Endodermal cell (in vitro differentiated cells): Measurements from ENCODE around the gene ADRB2. TPM values are rescaled to one million over a fixed set of nuclear protein-coding genes. Genes with fewer than 3 reads are reported as not detected.

ENCODE experiments used
- DNase-seq: peaks from one replicate; pipeline ENCODE4 v3.0.0-alpha.2; 2017
- H3K27ac ChIP-seq: 2 replicates; pipeline ENCODE4 v1.5.1; 2013; ENCODE audit warnings: mild to moderate bottlenecking, low read depth, low read length, moderate library complexity
- H3K27me3 ChIP-seq: 2 replicates; pipeline ENCODE4 v1.6.1; 2013; ENCODE audit warnings: mild to moderate bottlenecking, low read length, moderate library complexity; ENCODE audit not compliant: insufficient read depth, control insufficient read depth, poor library complexity, severe bottlenecking
- H3K36me3 ChIP-seq: 2 replicates; pipeline ENCODE4 v1.7.0; 2013; ENCODE audit warnings: mild to moderate bottlenecking, low read length, moderate library complexity; ENCODE audit not compliant: control insufficient read depth, insufficient read depth
- H3K4me1 ChIP-seq: one replicate; pipeline ENCODE4 v1.7.0; 2013; ENCODE audit warnings: low read length; ENCODE audit not compliant: control insufficient read depth, insufficient read depth
- H3K4me3 ChIP-seq: 2 replicates; pipeline ENCODE4 v1.5.1; 2013; ENCODE audit warnings: mild to moderate bottlenecking, low read length, moderate library complexity
- H3K9ac ChIP-seq: 2 replicates; pipeline ENCODE4 v1.6.1; 2013; ENCODE audit warnings: mild to moderate bottlenecking, low read length, moderate library complexity; ENCODE audit not compliant: poor library complexity, severe bottlenecking; ENCODE audit errors: extremely low read depth
- H3K9me3 ChIP-seq: 2 replicates; pipeline ENCODE4 v1.6.1; 2013; ENCODE audit warnings: mild to moderate bottlenecking, low read length, moderate library complexity; ENCODE audit not compliant: control insufficient read depth
- H3K27ac Mint-ChIP-seq: 2 replicates; pipeline ENCODE4 v1.8.0; 2020; ENCODE audit warnings: mixed read lengths
- H3K27me3 Mint-ChIP-seq: 2 replicates; pipeline ENCODE4 v1.8.0; 2021; ENCODE audit warnings: mild to moderate bottlenecking, mixed read lengths; ENCODE audit not compliant: insufficient read depth
- H3K36me3 Mint-ChIP-seq: 2 replicates; pipeline ENCODE4 v1.8.0; 2020; ENCODE audit warnings: low read depth, mixed read lengths
- H3K4me1 Mint-ChIP-seq: 2 replicates; pipeline ENCODE4 v1.8.0; 2020; ENCODE audit warnings: mixed read lengths
- H3K4me3 Mint-ChIP-seq: 2 replicates; pipeline ENCODE4 v1.8.0; 2020; ENCODE audit warnings: mild to moderate bottlenecking, moderate library complexity, mixed read lengths
- H3K9me3 Mint-ChIP-seq: 2 replicates; pipeline ENCODE4 v1.8.0; 2020; ENCODE audit warnings: mild to moderate bottlenecking, mixed read lengths
- CTCF ChIP-seq: fragments of 200-600 bp; sonication (generic); conservative IDR thresholded peaks from 2 replicates; pipeline ENCODE4 v1.5.0; 2021; ENCODE audit warnings: antibody characterized with exemption, mild to moderate bottlenecking
- WGBS, 2 experiments: methylation state at CpG; one replicate each; pipeline versions ENCODE4 v1.1.5 to v1.1.7; 2013; ENCODE audit warnings: missing lambda C conversion rate in 2 of 2, mixed read lengths in 1 of 2; ENCODE audit not compliant: insufficient coverage in 1 of 2, insufficient read length in 1 of 2; 5-methylcytosine and 5-hydroxymethylcytosine counted together
- total RNA-seq, 2 donors: library from RNA; stranded (reverse); fragmentation: NEBNext Ultra II Directional in 1 of 2; extraction: Animal tissue kit (Norgen Biotek cat#: 25700) in 1 of 2; gene quantifications; 2 replicates in 1 of 2; 3 replicates in 1 of 2; pipeline ENCODE4 v1.2.1, GENCODE V29; 2021

The ADRB2 gene
- total RNA-seq, 2 donors from 2014 or later = 0.20 to 0.42 TPM

- no peak overlapping the region for H3K4me3 Mint-ChIP-seq
- peaks cover 15% of the 10 kb centered on the region for H3K4me1 Mint-ChIP-seq
- Histone ChIP-seq H3K4me3 (no peak overlapping the region), H3K36me3 (no peaks in the 10 kb centered on the region), H3K27me3 (no peaks in the 10 kb centered on the region), H3K4me1 (no peaks in the 10 kb centered on the region), H3K9me3 (no peaks in the 10 kb centered on the region), H3K9ac (no peak overlapping the region), H3K27ac (no peak overlapping the region)
- no peaks in the 10 kb centered on the region for H3K9me3 Mint-ChIP-seq
- peaks cover under 1% of the 10 kb centered on the region for H3K27me3 Mint-ChIP-seq
- TF ChIP-seq CTCF = no peak
- H3K27ac Mint-ChIP-seq = no peak overlapping the region
- no peaks in the 10 kb centered on the region for H3K36me3 Mint-ChIP-seq
- no peak for DNase-seq
- 88 to 89% methylated on average over 5 to 10 of the region's 10 CpGs for WGBS, 2 experiments
These were observed 17.4 kb upstream of the ADRB2 start for GRCh38 chr5:148808864-148809642.

- Histone ChIP-seq H3K27me3 (no peaks in the 10 kb centered on the region), H3K36me3 (no peaks in the 10 kb centered on the region), H3K4me1 (no peaks in the 10 kb centered on the region), H3K9ac (no peak overlapping the region), H3K27ac (no peak overlapping the region), H3K9me3 (no peaks in the 10 kb centered on the region), H3K4me3 (no peak overlapping the region)
- no peak overlapping the region for H3K4me3 Mint-ChIP-seq
- no peaks in the 10 kb centered on the region for H3K36me3 Mint-ChIP-seq
- H3K27me3 Mint-ChIP-seq = peaks cover 2% of the 10 kb centered on the region
- no peak for DNase-seq
- H3K9me3 Mint-ChIP-seq = no peaks in the 10 kb centered on the region
- H3K4me1 Mint-ChIP-seq = peaks cover 15% of the 10 kb centered on the region
- TF ChIP-seq CTCF = no peak
- H3K27ac Mint-ChIP-seq = no peak overlapping the region
- 86 to 100% methylated on average over 1 to 3 of the region's 3 CpGs for WGBS, 2 experiments
These were observed 16.5 kb upstream of the ADRB2 start for GRCh38 chr5:148809781-148810524.

- no peak for TF ChIP-seq CTCF
- H3K4me1 Mint-ChIP-seq = peaks cover 11% of the 10 kb centered on the region
- no peak overlapping the region for H3K27ac Mint-ChIP-seq
- Histone ChIP-seq H3K9me3 (no peaks in the 10 kb centered on the region), H3K27ac (no peak overlapping the region), H3K36me3 (no peaks in the 10 kb centered on the region), H3K4me3 (no peak overlapping the region), H3K9ac (no peak overlapping the region), H3K4me1 (no peaks in the 10 kb centered on the region), H3K27me3 (peaks cover 7% of the 10 kb centered on the region)
- H3K9me3 Mint-ChIP-seq = no peaks in the 10 kb centered on the region
- H3K36me3 Mint-ChIP-seq = no peaks in the 10 kb centered on the region
- DNase-seq = no peak
- no peak overlapping the region for H3K4me3 Mint-ChIP-seq
- peaks cover 6% of the 10 kb centered on the region for H3K27me3 Mint-ChIP-seq
- 100% methylated on average over 2 of the region's 2 CpGs; no CpG with 5 or more reads in 1 of the 2 experiments for WGBS, 2 experiments
These were observed 15.6 kb upstream of the ADRB2 start for GRCh38 chr5:148810823-148811222.
